Measurements from ENCODE around the gene TNFSF13.
A peak's percentile ranks its signal among the peaks of the same experiment; 100 is the strongest.

The TNFSF13 gene

DNA sequence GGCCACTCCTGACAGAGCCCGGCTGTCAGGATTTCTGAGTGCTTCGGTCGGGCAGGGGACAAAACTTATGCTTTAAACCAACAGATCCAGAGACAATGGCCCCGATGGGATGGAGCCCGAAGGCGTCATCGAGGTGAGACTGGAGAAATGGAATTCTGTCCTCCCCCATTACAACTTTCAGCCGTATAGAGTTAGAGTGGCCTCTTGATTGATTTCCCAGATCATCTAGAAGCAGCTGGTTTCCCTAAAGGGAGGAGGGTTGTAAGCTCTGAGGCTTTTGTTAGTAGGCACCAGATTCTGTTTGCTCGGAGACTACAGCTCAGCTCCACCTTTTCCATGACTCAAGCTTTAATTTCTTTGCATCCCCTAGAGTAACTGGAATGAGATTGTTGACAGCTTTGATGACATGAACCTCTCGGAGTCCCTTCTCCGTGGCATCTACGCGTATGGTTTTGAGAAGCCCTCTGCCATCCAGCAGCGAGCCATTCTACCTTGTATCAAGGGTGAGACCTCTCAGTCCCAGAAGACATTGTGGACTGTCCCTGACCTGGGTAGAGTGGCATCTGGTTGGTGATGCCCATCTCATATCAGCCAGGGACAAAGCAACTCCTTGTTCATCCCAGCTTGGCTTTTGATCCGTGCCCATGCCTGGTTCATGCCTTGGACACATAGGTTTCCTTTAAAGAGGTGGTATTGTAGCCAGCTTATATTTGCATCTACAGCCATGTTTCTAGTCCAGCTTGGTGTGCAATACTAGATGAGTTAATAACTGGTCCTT, 15.8 kb downstream of the TNFSF13 start:
- no peak for DNase-seq (ENCODE audit: low read depth in 2 of 2)

DNA sequence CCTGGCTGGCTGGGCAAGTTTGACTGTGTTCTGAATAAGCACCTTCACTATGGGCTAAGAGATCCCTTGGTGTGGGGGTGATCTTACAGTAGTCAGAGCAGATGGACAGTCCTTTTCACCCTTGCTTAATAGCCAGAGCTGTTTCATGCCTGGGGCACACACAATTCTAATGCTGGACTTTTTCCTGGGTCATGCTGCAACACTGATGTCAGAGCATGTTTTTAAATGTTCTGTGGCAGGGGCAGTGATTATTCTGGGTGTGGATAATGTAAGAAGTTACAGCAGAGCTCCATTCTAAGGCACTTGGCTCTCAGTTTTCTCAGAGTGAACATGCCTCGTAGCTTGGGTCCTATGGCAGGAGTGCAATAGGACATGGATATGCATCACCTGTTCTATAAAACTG, 16.9 kb downstream of the TNFSF13 start:
- no peak for DNase-seq (ENCODE audit: low read depth in 2 of 2)

GRCh38 chr17:7575959-7576358, 17.4 kb downstream of the TNFSF13 start:
- DNase-seq (ENCODE audit: low read depth in 2 of 2): no peak

- DNase-seq (ENCODE audit: low read depth in 2 of 2): no peak
These were observed 17.9 kb downstream of the TNFSF13 start for GRCh38 chr17:7576432-7576937.

GRCh38 chr17:7577327-7578199, 19.0 kb downstream of the TNFSF13 start:
- no peak for DNase-seq (ENCODE audit: low read depth in 2 of 2)

DNA sequence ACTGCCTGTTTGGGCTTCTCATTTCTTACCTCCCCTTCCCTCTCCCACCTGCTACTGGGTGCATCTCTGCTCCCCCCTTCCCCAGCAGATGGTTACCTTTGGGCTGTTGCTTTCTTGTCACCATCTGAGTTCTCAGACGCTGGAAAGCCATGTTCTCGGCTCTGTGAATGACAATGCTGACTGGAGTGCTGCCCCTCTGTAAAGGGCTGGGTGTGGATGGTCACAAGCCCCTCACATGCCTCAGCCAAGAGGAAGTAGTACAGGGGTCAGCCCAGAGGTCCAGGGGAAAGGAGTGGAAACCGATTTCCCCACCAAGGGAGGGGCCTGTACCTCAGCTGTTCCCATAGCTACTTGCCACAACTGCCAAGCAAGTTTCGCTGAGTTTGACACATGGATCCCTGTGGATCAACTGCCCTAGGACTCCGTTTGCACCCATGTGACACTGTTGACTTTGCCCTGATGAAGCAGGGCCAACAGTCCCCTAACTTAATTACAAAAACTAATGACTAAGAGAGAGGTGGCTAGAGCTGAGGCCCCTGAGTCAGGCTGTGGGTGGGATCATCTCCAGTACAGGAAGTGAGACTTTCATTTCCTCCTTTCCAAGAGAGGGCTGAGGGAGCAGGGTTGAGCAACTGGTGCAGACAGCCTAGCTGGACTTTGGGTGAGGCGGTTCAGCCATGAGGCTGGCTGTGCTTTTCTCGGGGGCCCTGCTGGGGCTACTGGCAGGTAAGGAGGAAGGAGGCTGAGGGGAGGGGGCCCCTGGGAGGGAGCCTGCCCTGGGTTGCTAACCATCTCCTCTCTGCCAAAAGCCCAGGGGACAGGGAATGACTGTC, 20.7 kb downstream of the TNFSF13 start, which contains the start of gene CD68:
CD68 (plus strand) TSS at position 638 of the 833 bp plus-strand sequence; CDS start at position 678, 40 bp downstream.
- peak in 1 of 2 donors; percentile 43 for DNase-seq (ENCODE audit: low read depth in 2 of 2)

DNA sequence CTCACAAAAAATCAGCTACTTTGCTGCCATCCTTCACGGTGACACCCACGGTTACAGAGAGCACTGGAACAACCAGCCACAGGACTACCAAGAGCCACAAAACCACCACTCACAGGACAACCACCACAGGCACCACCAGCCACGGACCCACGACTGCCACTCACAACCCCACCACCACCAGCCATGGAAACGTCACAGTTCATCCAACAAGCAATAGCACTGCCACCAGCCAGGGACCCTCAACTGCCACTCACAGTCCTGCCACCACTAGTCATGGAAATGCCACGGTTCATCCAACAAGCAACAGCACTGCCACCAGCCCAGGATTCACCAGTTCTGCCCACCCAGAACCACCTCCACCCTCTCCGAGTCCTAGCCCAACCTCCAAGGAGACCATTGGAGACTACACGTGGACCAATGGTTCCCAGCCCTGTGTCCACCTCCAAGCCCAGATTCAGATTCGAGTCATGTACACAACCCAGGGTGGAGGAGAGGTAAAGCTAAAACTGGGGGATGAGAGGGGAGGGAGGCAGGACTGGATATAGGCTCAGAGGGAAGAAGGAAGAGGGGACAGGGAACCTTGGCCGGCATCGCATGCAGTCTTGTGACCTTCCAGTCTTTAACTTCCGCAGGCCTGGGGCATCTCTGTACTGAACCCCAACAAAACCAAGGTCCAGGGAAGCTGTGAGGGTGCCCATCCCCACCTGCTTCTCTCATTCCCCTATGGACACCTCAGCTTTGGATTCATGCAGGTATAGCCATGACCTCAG, 21.5 kb downstream of the TNFSF13 start:
- no peak for DNase-seq (ENCODE audit: low read depth in 2 of 2)

DNA sequence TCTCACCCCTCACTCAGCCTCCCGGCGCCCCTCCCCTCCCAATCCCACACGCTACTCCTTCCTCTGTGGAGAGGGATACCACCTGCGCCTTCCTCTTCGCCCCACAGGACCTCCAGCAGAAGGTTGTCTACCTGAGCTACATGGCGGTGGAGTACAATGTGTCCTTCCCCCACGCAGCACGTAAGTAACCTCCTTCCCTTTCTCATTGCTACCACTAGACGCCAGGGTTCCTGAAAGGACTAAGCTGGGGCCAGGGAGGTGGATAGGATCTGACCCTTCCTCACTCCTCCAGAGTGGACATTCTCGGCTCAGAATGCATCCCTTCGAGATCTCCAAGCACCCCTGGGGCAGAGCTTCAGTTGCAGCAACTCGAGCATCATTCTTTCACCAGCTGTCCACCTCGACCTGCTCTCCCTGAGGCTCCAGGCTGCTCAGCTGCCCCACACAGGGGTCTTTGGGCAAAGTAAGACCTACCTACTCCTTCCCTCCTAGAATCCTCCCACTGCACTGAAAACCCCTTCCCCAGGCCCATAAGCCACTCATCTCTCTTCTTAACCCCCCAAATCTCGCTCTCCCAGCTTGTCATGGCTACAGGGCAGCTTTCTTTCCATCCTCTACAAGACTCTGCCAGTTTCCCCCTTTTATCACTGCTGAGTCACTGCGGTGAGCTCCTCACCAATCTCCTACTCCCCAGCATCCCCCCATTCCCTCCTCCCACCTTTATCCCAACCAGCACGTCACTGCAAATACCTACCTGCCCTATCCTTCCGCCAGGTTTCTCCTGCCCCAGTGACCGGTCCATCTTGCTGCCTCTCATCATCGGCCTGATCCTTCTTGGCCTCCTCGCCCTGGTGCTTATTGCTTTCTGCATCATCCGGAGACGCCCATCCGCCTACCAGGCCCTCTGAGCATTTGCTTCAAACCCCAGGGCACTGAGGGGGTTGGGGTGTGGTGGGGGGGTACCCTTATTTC, 22.3 kb downstream of the TNFSF13 start:
- no peak for DNase-seq (ENCODE audit: low read depth in 2 of 2)

GRCh38 chr17:7582396-7583252, 24.1 kb downstream of the TNFSF13 start:
- no peak for DNase-seq (ENCODE audit: low read depth in 2 of 2)

- DNase-seq (ENCODE audit: low read depth in 2 of 2): peak; percentile 82 to 87
These were observed 24.9 kb downstream of the TNFSF13 start, which contains the start of gene MPDU1 for GRCh38 chr17:7583253-7584109. TSS of gene MPDU1 (plus strand) at chr17:7583852. CDS start at chr17:7583863, 11 bp downstream.

DNA sequence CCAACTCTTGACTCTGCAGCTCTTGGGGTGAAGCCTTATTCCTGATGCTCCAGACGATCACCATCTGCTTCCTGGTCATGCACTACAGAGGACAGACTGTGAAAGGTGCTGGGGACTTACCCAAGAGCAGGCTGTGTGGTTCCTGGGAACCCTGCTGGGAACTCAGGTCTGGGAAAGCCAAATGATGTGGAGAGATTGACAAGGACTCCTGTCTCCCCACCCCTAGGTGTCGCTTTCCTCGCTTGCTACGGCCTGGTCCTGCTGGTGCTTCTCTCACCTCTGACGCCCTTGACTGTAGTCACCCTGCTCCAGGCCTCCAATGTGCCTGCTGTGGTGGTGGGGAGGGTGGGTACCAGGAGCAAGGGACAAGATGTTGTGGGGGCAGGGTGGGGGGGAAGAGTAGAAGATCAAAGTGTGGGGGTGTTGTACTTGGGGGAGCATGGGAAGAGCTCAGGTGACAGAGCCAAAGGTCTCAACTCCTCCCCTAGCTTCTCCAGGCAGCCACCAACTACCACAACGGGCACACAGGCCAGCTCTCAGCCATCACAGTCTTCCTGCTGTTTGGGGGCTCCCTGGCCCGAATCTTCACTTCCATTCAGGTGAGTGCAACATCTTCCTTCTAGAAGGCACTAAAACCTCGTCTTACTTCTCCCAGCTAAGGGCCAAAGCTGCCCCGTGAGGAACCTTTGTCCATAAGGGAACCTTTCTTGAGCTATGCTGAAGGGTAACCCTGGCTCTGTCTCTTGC, 28.3 kb downstream of the TNFSF13 start:
- DNase-seq (ENCODE audit: low read depth in 2 of 2): no peak

DNA sequence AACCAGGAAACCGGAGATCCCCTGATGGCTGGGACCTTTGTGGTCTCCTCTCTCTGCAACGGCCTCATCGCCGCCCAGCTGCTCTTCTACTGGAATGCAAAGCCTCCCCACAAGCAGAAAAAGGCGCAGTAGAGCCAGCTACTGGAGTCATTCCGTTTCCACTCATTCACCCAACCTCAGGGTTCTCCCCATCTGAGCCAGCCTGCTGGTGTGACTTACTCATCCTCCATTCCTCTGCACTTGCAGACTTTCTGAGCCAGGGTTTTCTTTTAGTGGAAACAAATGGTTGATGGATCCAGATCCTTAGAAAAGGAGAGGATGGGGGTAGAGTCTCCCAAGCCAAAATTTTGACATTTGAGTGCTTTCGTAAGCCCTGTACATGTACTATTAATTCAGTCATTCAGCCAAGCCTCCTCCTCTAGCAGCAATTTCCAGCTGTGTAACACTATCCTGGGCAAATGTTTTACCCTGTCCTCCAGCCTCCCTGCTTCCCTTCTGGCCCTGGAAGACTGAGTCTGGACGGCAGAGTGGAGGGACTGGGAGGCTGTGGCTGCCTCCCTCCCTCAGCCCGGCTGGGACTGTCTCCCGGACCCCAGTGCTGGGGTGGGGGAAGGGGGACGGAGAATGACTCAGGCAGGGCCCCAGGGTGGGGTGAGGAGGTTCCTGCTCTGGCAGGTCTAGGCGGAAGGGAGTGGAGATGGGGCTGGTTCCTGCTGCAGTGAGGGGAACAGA, 29.0 kb downstream of the TNFSF13 start:
- DNase-seq (ENCODE audit: low read depth in 2 of 2): no peak

DNA sequence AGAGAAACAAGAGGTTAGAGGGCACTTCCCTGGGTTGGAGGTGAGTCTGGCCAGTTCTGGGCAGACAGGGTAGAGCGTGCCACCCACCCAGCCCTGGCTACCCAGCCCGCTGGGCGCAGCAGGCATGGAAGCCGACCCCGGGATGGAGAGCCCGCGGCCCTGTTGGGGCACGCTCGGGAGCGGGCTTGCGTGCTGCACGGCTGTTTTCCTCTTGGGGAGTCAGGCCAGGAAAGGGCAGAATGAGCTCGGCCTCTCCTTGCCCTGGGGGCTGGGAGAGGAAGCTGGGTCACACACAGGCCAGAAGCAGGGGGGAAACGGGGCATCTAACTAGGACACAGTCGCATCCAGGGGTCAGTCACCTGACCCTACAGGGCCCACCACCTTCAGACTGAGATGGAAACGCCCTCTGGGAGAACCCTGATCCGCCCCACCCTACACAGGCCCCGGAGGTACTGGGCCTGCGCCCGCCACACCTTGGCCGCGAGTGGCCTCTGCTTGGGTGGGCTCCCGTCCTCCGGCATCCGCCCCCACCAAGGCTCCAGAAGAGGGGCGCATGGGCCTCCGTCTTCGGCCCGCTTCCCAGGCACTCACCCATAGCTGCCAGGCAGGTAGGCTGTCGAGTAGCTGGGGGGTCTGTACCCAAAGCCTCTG, 30.1 kb downstream of the TNFSF13 start:
- DNase-seq (ENCODE audit: low read depth in 2 of 2): no peak

DNA sequence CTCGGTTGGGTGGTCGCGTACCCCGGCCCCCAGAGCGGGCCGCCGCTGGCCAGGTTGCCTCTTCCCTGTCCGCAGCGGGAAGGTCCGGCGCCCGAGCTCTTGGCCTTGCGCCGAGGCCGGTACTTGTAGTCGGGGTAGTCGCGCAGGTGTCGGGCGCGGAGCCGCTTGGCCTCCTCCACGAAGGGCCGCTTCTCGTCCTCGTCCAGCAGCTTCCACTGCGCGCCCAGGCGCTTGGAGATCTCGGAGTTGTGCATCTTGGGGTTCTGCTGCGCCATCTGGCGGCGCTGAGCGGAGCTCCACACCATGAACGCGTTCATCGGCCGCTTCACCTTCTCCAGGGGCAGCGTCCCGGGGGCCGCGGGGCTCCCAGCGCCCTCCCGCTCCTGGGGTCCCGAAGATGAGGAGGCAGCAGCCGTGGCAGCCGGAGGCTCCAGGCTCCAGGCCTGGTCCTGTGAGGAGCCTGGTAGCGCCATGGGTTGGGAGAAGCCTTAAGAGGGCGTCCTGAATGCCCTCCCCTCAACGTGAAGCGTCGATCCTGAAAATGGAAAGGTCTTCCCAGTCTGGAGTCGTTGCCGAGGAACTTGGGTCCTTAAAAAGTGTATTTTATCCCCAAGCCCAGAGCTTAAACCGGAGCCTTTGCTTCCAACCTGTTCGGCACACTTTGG, 30.8 kb downstream of the TNFSF13 start:
- peak; percentile 34 to 44 for DNase-seq (ENCODE audit: low read depth in 2 of 2)

Measured in stimulated activated CD8-positive, alpha-beta memory T cell treated with anti-CD3 and anti-CD28 coated beads, Interleukin-2, amount 100 ng/mL, for 1 hour (primary cell).